ENCODE results near the gene ZNF148. TPM values are rescaled to one million over a fixed set of nuclear protein-coding genes. Genes with fewer than 3 reads are reported as not detected.

The ZNF148 gene
- total RNA-seq, 1 donor from 2014 or later, result 44.5 TPM

- H3K4me2 ChIP-seq (ENCODE audit: low read length), result no peak overlapping the region
- no peaks in the 10 kb centered on the region for H3K9me3 ChIP-seq (ENCODE audit: insufficient read depth, low read depth, low read length)
- no peak overlapping the region for H2AFZ ChIP-seq (ENCODE audit: low read depth, low read length)
- H4K20me1 ChIP-seq (ENCODE audit: insufficient read depth, low read length), result no peaks in the 10 kb centered on the region
- no peak overlapping the region for H3K27ac ChIP-seq (ENCODE audit: low read depth, low read length)
- Mint-ChIP-seq H3K4me1 (ENCODE audit: low read depth, unreplicated experiment) (peaks cover 8% of the 10 kb centered on the region), H3K36me3 (ENCODE audit: low read depth, unreplicated experiment) (peaks cover 6% of the 10 kb centered on the region), H3K27me3 (ENCODE audit: low read depth, unreplicated experiment) (peaks cover 7% of the 10 kb centered on the region), H3K27ac (ENCODE audit: unreplicated experiment) (no peak overlapping the region), H3K9me3 (ENCODE audit: unreplicated experiment) (peaks cover 2% of the 10 kb centered on the region), H3K4me3 (ENCODE audit: unreplicated experiment) (no peak overlapping the region)
- H3K79me2 ChIP-seq (ENCODE audit: insufficient read depth, low read length), result no peaks in the 10 kb centered on the region
- H3K4me3 ChIP-seq (ENCODE audit: insufficient read depth, low read depth, low read length), result no peak overlapping the region
- TF ChIP-seq EZH2 (IDR thresholded peaks at IDR 0.05; ENCODE audit: insufficient read depth, low read length) (no peak), CTCF (IDR thresholded peaks at IDR 0.05; ENCODE audit: insufficient read depth, low read depth, low read length) (no peak)
- FAIRE-seq (no peak), DNase-seq (ENCODE audit: low read depth) (no peak)
- H3K36me3 ChIP-seq (ENCODE audit: insufficient read depth, low read length), result peaks cover 4% of the 10 kb centered on the region
- H3K27me3 ChIP-seq (ENCODE audit: insufficient read depth, low read length), result no peaks in the 10 kb centered on the region
- peaks cover 8% of the 10 kb centered on the region for H3K4me1 ChIP-seq (ENCODE audit: insufficient read depth, low read length)
- no peak overlapping the region for H3K9ac ChIP-seq (ENCODE audit: low read length)
Observed at GRCh38 chr3:125185805-125186204, 189.3 kb downstream of the ZNF148 start.

- Mint-ChIP-seq H3K9me3 (ENCODE audit: unreplicated experiment) (no peaks in the 10 kb centered on the region), H3K27ac (ENCODE audit: unreplicated experiment) (no peak overlapping the region), H3K36me3 (ENCODE audit: low read depth, unreplicated experiment) (no peaks in the 10 kb centered on the region), H3K4me1 (ENCODE audit: low read depth, unreplicated experiment) (no peaks in the 10 kb centered on the region), H3K4me3 (ENCODE audit: unreplicated experiment) (no peak overlapping the region), H3K27me3 (ENCODE audit: low read depth, unreplicated experiment) (no peaks in the 10 kb centered on the region)
- DNase-seq (ENCODE audit: low read depth) (no peak), FAIRE-seq (no peak)
- Histone ChIP-seq H3K4me2 (ENCODE audit: low read length) (no peak overlapping the region), H3K9ac (ENCODE audit: low read length) (no peak overlapping the region), H4K20me1 (ENCODE audit: insufficient read depth, low read length) (no peaks in the 10 kb centered on the region), H3K27me3 (ENCODE audit: insufficient read depth, low read length) (no peaks in the 10 kb centered on the region), H3K79me2 (ENCODE audit: insufficient read depth, low read length) (no peaks in the 10 kb centered on the region), H3K9me3 (ENCODE audit: insufficient read depth, low read depth, low read length) (no peaks in the 10 kb centered on the region), H3K4me3 (ENCODE audit: insufficient read depth, low read depth, low read length) (no peak overlapping the region), H3K27ac (ENCODE audit: low read depth, low read length) (no peak overlapping the region), H3K4me1 (ENCODE audit: insufficient read depth, low read length) (no peaks in the 10 kb centered on the region), H3K36me3 (ENCODE audit: insufficient read depth, low read length) (no peaks in the 10 kb centered on the region), H2AFZ (ENCODE audit: low read depth, low read length) (no peak overlapping the region)
- no peak for TF ChIP-seq EZH2 (IDR thresholded peaks at IDR 0.05; ENCODE audit: insufficient read depth, low read length)
- no peak for TF ChIP-seq CTCF (IDR thresholded peaks at IDR 0.05; ENCODE audit: insufficient read depth, low read depth, low read length)
Observed at GRCh38 chr3:125179884-125180240, 195.3 kb downstream of the ZNF148 start.

GRCh38 chr3:125179143-125179883 is 195.8 kb downstream of the ZNF148 start:
- Histone ChIP-seq H3K4me3 (ENCODE audit: insufficient read depth, low read depth, low read length) (no peak overlapping the region), H3K4me1 (ENCODE audit: insufficient read depth, low read length) (no peaks in the 10 kb centered on the region), H4K20me1 (ENCODE audit: insufficient read depth, low read length) (no peaks in the 10 kb centered on the region), H3K9me3 (ENCODE audit: insufficient read depth, low read depth, low read length) (no peaks in the 10 kb centered on the region), H3K36me3 (ENCODE audit: insufficient read depth, low read length) (no peaks in the 10 kb centered on the region), H3K27ac (ENCODE audit: low read depth, low read length) (no peak overlapping the region), H2AFZ (ENCODE audit: low read depth, low read length) (no peak overlapping the region), H3K9ac (ENCODE audit: low read length) (no peak overlapping the region), H3K79me2 (ENCODE audit: insufficient read depth, low read length) (no peaks in the 10 kb centered on the region), H3K4me2 (ENCODE audit: low read length) (no peak overlapping the region), H3K27me3 (ENCODE audit: insufficient read depth, low read length) (no peaks in the 10 kb centered on the region)
- H3K36me3 Mint-ChIP-seq (ENCODE audit: low read depth, unreplicated experiment), result no peaks in the 10 kb centered on the region
- H3K9me3 Mint-ChIP-seq (ENCODE audit: unreplicated experiment), result no peaks in the 10 kb centered on the region
- H3K27ac Mint-ChIP-seq (ENCODE audit: unreplicated experiment), result no peak overlapping the region
- TF ChIP-seq EZH2 (IDR thresholded peaks at IDR 0.05; ENCODE audit: insufficient read depth, low read length), result no peak
- no peak for TF ChIP-seq CTCF (IDR thresholded peaks at IDR 0.05; ENCODE audit: insufficient read depth, low read depth, low read length)
- no peak overlapping the region for H3K4me3 Mint-ChIP-seq (ENCODE audit: unreplicated experiment)
- no peaks in the 10 kb centered on the region for H3K27me3 Mint-ChIP-seq (ENCODE audit: low read depth, unreplicated experiment)
- DNase-seq (ENCODE audit: low read depth) (no peak), FAIRE-seq (no peak)
- H3K4me1 Mint-ChIP-seq (ENCODE audit: low read depth, unreplicated experiment), result no peaks in the 10 kb centered on the region

All from astrocyte (in vitro differentiated cells and primary cell).